Left lung (tissue), 10 donors: ENCODE measurements around the gene INS. TPM values are rescaled to one million over a fixed set of nuclear protein-coding genes. Genes with fewer than 3 reads are reported as not detected.
A peak's percentile ranks its signal among the peaks of the same experiment; 100 is the strongest.

ENCODE experiments used
- ATAC-seq: fragments of 200-7000 bp; cut with Tn5 transposase; one replicate; pipeline ENCODE4 v1.9.1; 2020; ENCODE audit warnings: moderate library complexity
- DNase-seq, 4 donors: peaks; one replicate each; pipeline ENCODE4 v3.0.0-alpha.2; 2013 to 2020
- H3K27ac ChIP-seq, 2 donors: fragments of 200-600 bp; sonication (generic) in 1 of 2; one replicate each; pipeline versions ENCODE4 v1.5.0 to v1.8.0; 2020 to 2021
- H3K27me3 ChIP-seq, 2 donors: fragments of 200-600 bp; sonication (generic) in 1 of 2; one replicate each; pipeline versions ENCODE4 v1.5.0 to v1.8.0; 2020 to 2021
- H3K36me3 ChIP-seq, 2 donors: fragments of 200-600 bp; sonication (generic) in 1 of 2; one replicate each; pipeline versions ENCODE4 v1.5.0 to v1.8.0; 2020 to 2021
- H3K4me1 ChIP-seq, 2 donors: fragments of 200-600 bp; one replicate each; pipeline ENCODE4 v1.8.0; 2021
- H3K4me3 ChIP-seq, 2 donors: fragments of 200-600 bp; sonication (generic) in 1 of 2; one replicate each; pipeline versions ENCODE4 v1.5.0 to v1.8.0; 2020 to 2021; ENCODE audit warnings: mild to moderate bottlenecking in 1 of 2
- H3K9me3 ChIP-seq, 2 donors: fragments of 200-600 bp; sonication (generic) in 1 of 2; one replicate each; pipeline versions ENCODE4 v1.5.0 to v1.8.0; 2020 to 2021
- intact Hi-C, 2 donors: fragments of 100-400 bp; cut with DNase I; formaldehyde crosslinking; loops; one replicate each; pipeline versions ENCODE4 v1.11.2 to v1.14.2; 2022
- polyA plus RNA-seq, 6 donors: library from polyadenylated mRNA; unstranded; fragments of 120-200 nt; gene quantifications; one replicate each; pipeline ENCODE4 v1.2.1, GENCODE V29; 2013; ENCODE audit not compliant: insufficient read length in 6 of 6
- total RNA-seq, 2 donors: library from RNA; stranded (reverse); fragmentation: NEBNext Ultra II Directional; extraction: Animal tissue kit (Norgen Biotek cat#: 25700); gene quantifications; one replicate each; pipeline ENCODE4 v1.2.1, GENCODE V29; 2021
- TF ChIP-seq, protein P1 (sequence below), 2 donors: fragments of 200-600 bp; sonication (generic) in 1 of 2; IDR thresholded peaks; one replicate each; pipeline versions ENCODE4 v1.5.0 to v1.8.0; 2021; ENCODE audit warnings: antibody characterized with exemption in 2 of 2
- donor health status: DM: no; HTN: yes; CAD: no.
- donor health status: DM: no; HTN: no; CAD: no.

The INS gene
- total and polyA plus RNA-seq, 8 donors = not detected

DNA sequence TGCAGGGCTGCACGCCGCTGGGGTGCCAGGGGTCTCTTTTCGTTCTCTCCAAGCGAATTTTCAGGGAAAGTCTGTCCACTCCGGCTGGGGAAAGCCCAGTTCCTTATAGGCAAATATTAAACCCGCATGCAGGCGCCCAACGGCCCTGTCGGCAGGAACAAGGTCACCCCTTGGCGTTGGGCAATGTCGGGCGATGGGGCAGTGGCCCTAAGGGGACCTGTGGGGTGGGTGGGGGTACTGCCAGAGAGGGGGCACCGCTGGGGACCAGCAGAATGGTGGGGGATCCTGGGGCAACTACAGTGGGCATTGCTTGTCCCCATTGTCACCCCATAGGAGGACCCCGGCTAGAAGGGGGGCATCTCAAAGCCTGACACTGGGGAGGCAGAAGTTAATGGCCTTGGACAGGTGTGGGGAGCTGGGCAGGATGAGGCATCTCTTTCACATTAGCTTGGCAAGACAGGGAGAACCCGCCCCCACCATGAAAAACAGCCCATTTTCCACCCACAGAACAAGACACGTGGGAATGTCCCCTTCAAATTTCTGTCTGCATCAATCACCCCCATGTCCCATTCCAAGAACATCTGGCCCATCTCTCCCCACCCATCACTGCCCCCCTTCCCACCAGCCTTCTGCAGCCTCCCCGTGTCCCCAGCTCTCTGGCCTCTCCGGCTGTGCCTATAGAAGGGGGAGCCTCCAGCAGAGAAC, 16.3 kb downstream of the INS start:
- peaks cover 82 to 100% of the 10 kb centered on the region in 2 donors for H3K27me3 ChIP-seq
- no peak overlapping the region for H3K4me3 ChIP-seq
- peaks cover 0 to 15% of the 10 kb centered on the region in 2 donors for H3K4me1 ChIP-seq
- H3K36me3 ChIP-seq = no peaks in the 10 kb centered on the region
- H3K27ac ChIP-seq = no peak overlapping the region
- intact Hi-C loops = no loop called here
- no peaks in the 10 kb centered on the region for H3K9me3 ChIP-seq
- no peak for DNase-seq
- TF ChIP-seq, protein P1, sequence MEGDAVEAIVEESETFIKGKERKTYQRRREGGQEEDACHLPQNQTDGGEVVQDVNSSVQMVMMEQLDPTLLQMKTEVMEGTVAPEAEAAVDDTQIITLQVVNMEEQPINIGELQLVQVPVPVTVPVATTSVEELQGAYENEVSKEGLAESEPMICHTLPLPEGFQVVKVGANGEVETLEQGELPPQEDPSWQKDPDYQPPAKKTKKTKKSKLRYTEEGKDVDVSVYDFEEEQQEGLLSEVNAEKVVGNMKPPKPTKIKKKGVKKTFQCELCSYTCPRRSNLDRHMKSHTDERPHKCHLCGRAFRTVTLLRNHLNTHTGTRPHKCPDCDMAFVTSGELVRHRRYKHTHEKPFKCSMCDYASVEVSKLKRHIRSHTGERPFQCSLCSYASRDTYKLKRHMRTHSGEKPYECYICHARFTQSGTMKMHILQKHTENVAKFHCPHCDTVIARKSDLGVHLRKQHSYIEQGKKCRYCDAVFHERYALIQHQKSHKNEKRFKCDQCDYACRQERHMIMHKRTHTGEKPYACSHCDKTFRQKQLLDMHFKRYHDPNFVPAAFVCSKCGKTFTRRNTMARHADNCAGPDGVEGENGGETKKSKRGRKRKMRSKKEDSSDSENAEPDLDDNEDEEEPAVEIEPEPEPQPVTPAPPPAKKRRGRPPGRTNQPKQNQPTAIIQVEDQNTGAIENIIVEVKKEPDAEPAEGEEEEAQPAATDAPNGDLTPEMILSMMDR (IDR thresholded peaks at IDR 0.05) = no peak
- no peak for ATAC-seq

DNA sequence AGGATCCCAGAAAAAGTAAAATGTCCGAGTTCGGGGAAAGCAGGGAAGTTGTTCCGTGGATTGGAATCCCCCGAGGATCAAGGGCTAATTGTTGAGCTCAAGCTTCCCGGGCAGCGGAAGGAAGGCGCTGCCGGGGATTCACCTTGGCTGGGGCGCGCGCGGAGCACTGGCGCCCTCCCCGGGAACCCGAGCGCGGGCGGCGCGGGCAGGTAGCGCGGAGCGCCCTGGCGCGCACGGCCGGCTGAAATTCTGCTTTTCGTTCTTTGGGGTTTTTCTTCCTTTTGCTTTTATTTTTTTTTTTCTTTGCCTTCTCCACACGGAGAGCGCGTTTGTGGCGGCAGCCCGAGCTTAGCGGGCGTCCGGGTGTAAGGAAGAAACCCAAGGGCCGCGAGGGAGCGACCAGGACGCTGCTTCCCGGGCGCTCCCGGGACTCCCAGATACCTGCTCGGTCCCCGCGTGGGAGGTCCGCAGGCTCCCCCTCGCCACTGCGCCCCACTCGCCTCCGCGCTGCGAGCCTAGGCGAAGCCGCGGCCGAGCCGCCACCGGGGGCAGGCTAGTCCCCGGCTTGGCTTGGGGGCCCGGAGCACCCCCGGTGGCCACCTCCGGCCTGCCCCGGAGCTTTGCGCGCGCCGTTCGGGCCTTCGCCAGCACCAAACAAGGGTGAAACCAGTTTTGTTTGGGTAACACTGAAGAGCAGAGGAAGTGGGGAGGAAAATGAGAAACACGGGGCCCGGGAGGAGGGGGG, 17.0 kb downstream of the INS start:
- H3K27ac ChIP-seq = no peak overlapping the region
- ATAC-seq = no peak
- intact Hi-C loops = no loop called here

GRCh38 chr11:2143477-2143798, 17.6 kb downstream of the INS start:
- H3K36me3 ChIP-seq = no peaks in the 10 kb centered on the region
- TF ChIP-seq, protein P1 (IDR thresholded peaks at IDR 0.05) = no peak
- H3K27me3 ChIP-seq = peaks cover 84 to 100% of the 10 kb centered on the region in 2 donors
- intact Hi-C loops = no loop called here
- peaks cover 0 to 22% of the 10 kb centered on the region in 2 donors for H3K4me1 ChIP-seq
- ATAC-seq = no peak
- H3K4me3 ChIP-seq = no peak overlapping the region
- no peak for DNase-seq
- no peaks in the 10 kb centered on the region for H3K9me3 ChIP-seq
- H3K27ac ChIP-seq = no peak overlapping the region

More for the DNA sequence above, 17.0 kb downstream of the INS start:
- H3K4me1 ChIP-seq = peaks cover 0 to 18% of the 10 kb centered on the region in 2 donors
- H3K27me3 ChIP-seq = peaks cover 84 to 100% of the 10 kb centered on the region in 2 donors
- no peaks in the 10 kb centered on the region for H3K9me3 ChIP-seq
- no peak overlapping the region for H3K4me3 ChIP-seq
- DNase-seq = peak in 1 of 4 donors; percentile 65
- no peaks in the 10 kb centered on the region for H3K36me3 ChIP-seq
- TF ChIP-seq, protein P1 (IDR thresholded peaks at IDR 0.05) = no peak

DNA sequence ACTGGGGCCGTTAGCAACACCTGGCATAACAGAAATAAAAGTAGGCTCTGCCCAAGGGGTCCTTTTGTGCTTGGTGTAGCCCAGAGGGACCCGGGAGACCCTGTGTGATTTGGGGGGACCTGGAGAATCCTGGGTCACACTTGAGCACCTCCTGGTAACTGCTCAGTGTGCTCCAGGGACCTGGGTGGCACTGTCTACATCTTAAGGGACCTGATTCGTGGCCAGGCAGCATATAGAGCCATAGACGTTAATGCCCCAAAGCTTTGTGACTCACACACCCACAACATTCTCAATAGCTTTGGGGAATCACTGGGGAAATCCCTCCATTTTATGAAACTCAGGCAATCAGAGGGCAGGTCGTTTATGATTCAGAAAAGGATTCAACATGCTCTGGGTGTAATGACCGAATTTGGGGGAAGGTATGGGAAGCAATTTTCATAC, 18.2 kb downstream of the INS start:
- Histone ChIP-seq H3K9me3 (no peaks in the 10 kb centered on the region), H3K36me3 (no peaks in the 10 kb centered on the region), H3K27me3 (peaks cover 87 to 100% of the 10 kb centered on the region in 2 donors), H3K4me1 (peaks cover 0 to 25% of the 10 kb centered on the region in 2 donors), H3K4me3 (no peak overlapping the region), H3K27ac (no peak overlapping the region)
- DNase-seq (peak in 1 of 4 donors; percentile 5), ATAC-seq (no peak)
- TF ChIP-seq, protein P1 (IDR thresholded peaks at IDR 0.05) = no peak
- intact Hi-C loops = no loop called here

- H3K9me3 ChIP-seq = no peaks in the 10 kb centered on the region
- H3K27me3 ChIP-seq = peaks cover 88 to 100% of the 10 kb centered on the region in 2 donors
- DNase-seq (no peak), ATAC-seq (no peak)
- H3K4me1 ChIP-seq = peaks cover 0 to 30% of the 10 kb centered on the region in 2 donors
- TF ChIP-seq, protein P1 (IDR thresholded peaks at IDR 0.05) = no peak
- no peak overlapping the region for H3K27ac ChIP-seq
- H3K4me3 ChIP-seq = no peak overlapping the region
- intact Hi-C loops = no loop called here
- no peaks in the 10 kb centered on the region for H3K36me3 ChIP-seq
Observed at GRCh38 chr11:2142300-2142759, 18.7 kb downstream of the INS start.
